GM12878 (cell line): Measurements from ENCODE around the gene S1PR1. TPM values are rescaled to one million over a fixed set of nuclear protein-coding genes. Genes with fewer than 3 reads are reported as not detected.

ENCODE experiments used
- ATAC-seq: fragments of 200-7000 bp; cut with Tn5 transposase; 3 replicates; pipeline ENCODE4 v1.9.1; 2020; ENCODE audit warnings: mild to moderate bottlenecking, moderate library complexity
- BruUV-seq: library from RNA; stranded (reverse); fragments of 400-500 nt; replicated peaks from 2 replicates; lab custom pipeline; 2021; lab: Mats Ljungman, UMichigan
- CTCF ChIA-PET: fragments of 300-600 bp; sonication (Branson Sonifier 250); formaldehyde crosslinking; extraction: SDS; loops from one replicate; lab custom pipeline; 2021; ENCODE audit warnings: inconsistent platforms; lab: Yijun Ruan, JAX
- POLR2A ChIA-PET: fragments of 350-600 bp; formaldehyde crosslinking; extraction: SDS; loops from one replicate; lab custom pipeline; 2021; ENCODE audit warnings: inconsistent platforms; lab: Charles Lee
- RAD21 ChIA-PET: fragments of 300-600 bp; sonication (Branson Sonifier 250); formaldehyde crosslinking; loops from one replicate; lab custom pipeline; 2023; ENCODE audit warnings: antibody characterized with exemption; ENCODE audit not compliant: unreplicated experiment; lab: Charles Lee
- SMC1A ChIA-PET: fragments of 300-600 bp; sonication (Branson Sonifier 250); formaldehyde crosslinking; loops from one replicate; lab custom pipeline; 2023; ENCODE audit not compliant: unreplicated experiment, uncharacterized antibody; lab: Charles Lee
- DNase-seq: peaks from one replicate; pipeline ENCODE4 v3.0.0-alpha.2; 2011; ENCODE audit warnings: low read depth, low spot score
- FAIRE-seq: peaks from 3 replicates; lab custom pipeline; 2011; peaks lifted over from hg19 to GRCh38; lab: Jason Lieb, UNC
- H2AFZ ChIP-seq: 2 replicates; pipeline ENCODE4 v1.6.0; 2011; ENCODE audit warnings: low read depth, low read length, control low read depth; ENCODE audit not compliant: control insufficient read depth
- H3K27ac ChIP-seq: 2 replicates; pipeline ENCODE4 v1.5.1; 2011; ENCODE audit warnings: control low read depth; ENCODE audit not compliant: control insufficient read depth, insufficient read depth
- H3K27me3 ChIP-seq, 2 experiments: replicated peaks in 1 of 2; 2 replicates each; pipeline versions ENCODE4 v1.6.0 to v1.6.1; 2011; ENCODE audit warnings: low read length in 1 of 2; ENCODE audit not compliant: control insufficient read depth in 2 of 2, insufficient read depth in 2 of 2
- H3K36me3 ChIP-seq, 2 experiments: 2 replicates each; pipeline ENCODE4 v1.5.1; 2011; ENCODE audit warnings: low read length in 1 of 2; ENCODE audit not compliant: control insufficient read depth in 2 of 2, insufficient read depth in 2 of 2
- H3K4me1 ChIP-seq: 2 replicates; pipeline ENCODE4 v1.6.1; 2011; ENCODE audit warnings: mild to moderate bottlenecking, low read length, moderate library complexity, mixed read lengths; ENCODE audit not compliant: control insufficient read depth, insufficient read depth
- H3K4me2 ChIP-seq: 2 replicates; pipeline ENCODE4 v1.6.0; 2011; ENCODE audit warnings: control low read depth; ENCODE audit not compliant: control insufficient read depth, insufficient read depth
- H3K4me3 ChIP-seq: fragments of 200-600 bp; sonication (generic); 2 replicates; pipeline ENCODE4 v1.5.1; 2016
- H3K79me2 ChIP-seq: 2 replicates; pipeline ENCODE4 v1.6.0; 2011; ENCODE audit warnings: low read length; ENCODE audit not compliant: control insufficient read depth, insufficient read depth
- H3K9ac ChIP-seq: 2 replicates; pipeline ENCODE4 v1.8.0; 2011; ENCODE audit warnings: low read length, control low read depth, mixed read lengths; ENCODE audit not compliant: control insufficient read depth, insufficient read depth
- H3K9me3 ChIP-seq: replicated peaks from 3 replicates; pipeline ENCODE4 v1.5.1; 2011; ENCODE audit warnings: mild to moderate bottlenecking, low read length; ENCODE audit not compliant: control insufficient read depth, insufficient read depth
- H4K20me1 ChIP-seq: 2 replicates; pipeline ENCODE4 v1.6.0; 2011; ENCODE audit not compliant: control insufficient read depth, insufficient read depth
- ATF7 ChIP-seq: fragments of 450-650 bp; IDR thresholded peaks from 2 replicates; pipeline ENCODE4 v1.6.1; 2016; ENCODE audit warnings: low read depth, mild to moderate bottlenecking
- BRCA1 ChIP-seq: IDR thresholded peaks from 2 replicates; pipeline ENCODE4 v1.6.1; 2011; ENCODE audit warnings: low read depth, low read length, improper control_type of control experiment
- EZH2 ChIP-seq: IDR thresholded peaks from 2 replicates; pipeline ENCODE4 v1.6.1; 2012; ENCODE audit warnings: low read depth, mild to moderate bottlenecking, control low read depth, inconsistent platforms, low read length, borderline replicate concordance; ENCODE audit not compliant: control insufficient read depth
- HDGF ChIP-seq: fragments of 450-650 bp; IDR thresholded peaks from 2 replicates; pipeline ENCODE4 v1.6.1; 2016; ENCODE audit warnings: antibody characterized with exemption
- KLF5 ChIP-seq: fragments of 450-650 bp; IDR thresholded peaks from 2 replicates; pipeline ENCODE4 v1.6.1; 2014; ENCODE audit warnings: mild to moderate bottlenecking; ENCODE audit not compliant: partially characterized antibody
- MYB ChIP-seq: fragments of 150-350 bp; IDR thresholded peaks from 2 replicates; pipeline ENCODE4 v1.6.1; 2014; ENCODE audit warnings: mild to moderate bottlenecking, low read depth, low read length, borderline replicate concordance
- NFYA ChIP-seq: IDR thresholded peaks from 2 replicates; pipeline ENCODE4 v1.6.1; 2011; ENCODE audit warnings: low read depth, mild to moderate bottlenecking, low read length, improper control_type of control experiment, borderline replicate concordance
- POLR2AphosphoS5 ChIP-seq: IDR thresholded peaks from 2 replicates; pipeline ENCODE4 v1.6.1; 2011; ENCODE audit warnings: mild to moderate bottlenecking, low read length, inconsistent platforms
- SIN3A ChIP-seq: IDR thresholded peaks from 2 replicates; pipeline ENCODE4 v1.6.1; 2012; ENCODE audit warnings: low read depth, low read length, improper control_type of control experiment
- TBL1XR1 ChIP-seq: IDR thresholded peaks from 2 replicates; pipeline ENCODE4 v1.6.1; 2012; ENCODE audit warnings: low read depth, low read length, improper control_type of control experiment
- WRNIP1 ChIP-seq: IDR thresholded peaks from 2 replicates; pipeline ENCODE4 v1.6.1; 2011; ENCODE audit warnings: low read depth, low read length, improper control_type of control experiment, borderline replicate concordance
- WGBS: methylation state at CpG from one replicate; pipeline ENCODE4 v1.1.6; 2016; ENCODE audit warnings: low lambda C conversion rate; ENCODE audit not compliant: insufficient replicate concordance, insufficient coverage; ENCODE audit errors: missing lambda C conversion rate; 5-methylcytosine and 5-hydroxymethylcytosine counted together
- in situ Hi-C: fragments of 300-500 bp; cut with MboI; formaldehyde crosslinking; loops from 9 replicates; pipeline ENCODE4 v1.14.3; 2018; ENCODE audit warnings: mixed read lengths
- intact Hi-C: fragments of 100-400 bp; cut with micrococcal nuclease; formaldehyde crosslinking; loops from one replicate; pipeline ENCODE4 v1.14.2; 2022; ENCODE audit not compliant: unreplicated experiment
- polyA plus RNA-seq, 11 experiments: library from polyadenylated mRNA; depleted of rRNA in 4 of 11; unstranded in 6 of 11; stranded (reverse) in 5 of 11; fragments of >200 nt; fragmentation: Nextera tagmentation in 4 of 11; fragmentation: Illumina TruSeq in 1 of 11; extraction: Ambion mirVana in 4 of 11; extraction: Trizol in 1 of 11; gene quantifications; 1 replicate in 1 of 11; 2 replicates in 10 of 11; pipeline versions ENCODE4 v1.2.1 to v1.2.3, GENCODE V29; 2011 to 2016; ENCODE audit warnings: inconsistent platforms in 2 of 11, missing spikeins in 2 of 11, low read depth in 1 of 11
- total RNA-seq, 4 experiments: library from RNA; depleted of rRNA in 3 of 4; stranded (reverse); fragments of >200 nt in 3 of 4; fragmentation: Illumina TruSeq in 1 of 4; extraction: Trizol in 1 of 4; gene quantifications; 2 replicates each; pipeline versions ENCODE4 v1.2.1 to v1.2.3, GENCODE V29; 2013 to 2021
- TF ChIP-seq, protein P1 (sequence below): IDR thresholded peaks from 2 replicates; pipeline ENCODE4 v1.6.1; 2012; ENCODE audit warnings: low read depth, low read length, improper control_type of control experiment
- TF ChIP-seq, protein P2 (sequence below): fragments of 450-650 bp; IDR thresholded peaks from 2 replicates; pipeline ENCODE4 v1.6.1; 2017; ENCODE audit warnings: mild to moderate bottlenecking
- TF ChIP-seq, protein P3 (sequence below): IDR thresholded peaks from 2 replicates; pipeline ENCODE4 v1.6.1; 2011; ENCODE audit warnings: borderline replicate concordance, low read depth, mild to moderate bottlenecking, moderate library complexity, mixed read lengths, low read length; ENCODE audit not compliant: insufficient read depth; ENCODE audit errors: extremely low read length

S1PR1 gene
- total and polyA plus RNA-seq, 10 of the 15 experiments (the other 5 are each of a cell fraction or from before 2014, with no cell fraction given) = 3.8 to 59.4 (median 30.7) TPM

- ChIA-PET CTCF (no interaction called here), SMC1A (no interaction called here), RAD21 (no interaction called here), POLR2A (no interaction called here)
- Histone ChIP-seq H3K4me1 (no peaks in the 10 kb centered on the region), H2AFZ (no peak overlapping the region), H3K36me3 (no peaks in the 10 kb centered on the region), H4K20me1 (no peaks in the 10 kb centered on the region), H3K4me2 (no peak overlapping the region), H3K9me3 (no peaks in the 10 kb centered on the region; the same call in 2 of the 3 replicates), H3K4me3 (no peak overlapping the region), H3K9ac (no peak overlapping the region), H3K79me2 (no peaks in the 10 kb centered on the region), H3K27ac (no peak overlapping the region), H3K27me3 (no peaks in the 10 kb centered on the region)
- FAIRE-seq = no peak
- in situ Hi-C loops (no loop called here), intact Hi-C loops (no loop called here)
- DNase-seq = no peak
- ATAC-seq = no peak
- BruUV-seq = no TSS peak
- TF ChIP-seq, protein P1, sequence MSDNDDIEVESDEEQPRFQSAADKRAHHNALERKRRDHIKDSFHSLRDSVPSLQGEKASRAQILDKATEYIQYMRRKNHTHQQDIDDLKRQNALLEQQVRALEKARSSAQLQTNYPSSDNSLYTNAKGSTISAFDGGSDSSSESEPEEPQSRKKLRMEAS = no peak
- TF ChIP-seq NFYA = no peak
- TF ChIP-seq ATF7 = no peak
- no peak for TF ChIP-seq SIN3A
- no peak for TF ChIP-seq WRNIP1
- 71% methylated on average over 2 of the region's 2 CpGs for WGBS
Measured at GRCh38 chr1:101207891-101208290, 28.9 kb upstream of the S1PR1 start.

DNA sequence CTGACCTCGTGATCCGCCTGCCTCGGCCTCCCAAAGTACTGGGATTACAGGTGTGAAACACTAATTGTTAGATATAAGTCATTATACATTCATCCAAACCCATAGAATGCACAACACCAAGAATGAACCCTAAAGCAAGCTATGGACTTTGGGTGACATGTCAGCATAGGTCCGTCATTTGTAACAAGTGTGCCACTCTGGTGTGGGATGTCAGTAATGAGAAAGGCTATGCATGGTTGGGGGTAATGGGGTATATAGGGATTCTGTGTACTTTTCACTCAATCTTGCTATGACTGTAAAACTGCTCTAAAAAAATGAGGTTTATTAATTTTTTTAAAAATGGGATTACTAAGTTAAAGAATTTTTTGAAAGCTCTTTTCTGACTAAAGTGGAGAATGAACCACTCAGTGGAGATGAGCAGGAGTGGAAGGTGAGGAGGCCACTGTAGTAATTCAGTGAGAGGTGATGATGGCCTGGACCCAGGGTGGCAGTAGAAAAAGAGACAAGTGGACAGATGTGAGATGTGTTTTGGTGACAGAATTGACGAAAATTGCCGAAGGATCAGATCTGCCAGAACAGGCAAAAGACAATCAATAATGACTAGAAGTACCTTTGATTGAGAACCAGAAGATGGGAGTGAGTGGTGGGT lies 21.3 kb upstream of the S1PR1 start:
- RAD21 ChIA-PET = no interaction called here
- no peak for ATAC-seq
- no peak overlapping the region for H2AFZ ChIP-seq
- no peak for DNase-seq
- no peaks in the 10 kb centered on the region for H3K27me3 ChIP-seq
- no peaks in the 10 kb centered on the region for H3K36me3 ChIP-seq
- intact Hi-C loops = no loop called here
- POLR2A ChIA-PET = no interaction called here
- no peaks in the 10 kb centered on the region for H3K4me1 ChIP-seq
- WGBS = 44% methylated on average over 6 of the region's 6 CpGs
- no peak overlapping the region for H3K9ac ChIP-seq
- CTCF ChIA-PET = no interaction called here
- no peak for FAIRE-seq
- no peaks in the 10 kb centered on the region for H3K79me2 ChIP-seq
- H3K4me3 ChIP-seq = no peak overlapping the region
- no peaks in the 10 kb centered on the region for H4K20me1 ChIP-seq
- in situ Hi-C loops = no loop called here
- no TSS peak for BruUV-seq
- SMC1A ChIA-PET = interaction anchor here (0.8 to 1.0 kb wide), 2 partner anchors 15 to 74 kb away, joined by 3 read pairs; no protein-coding TSS in a partner anchor
- H3K4me2 ChIP-seq = no peak overlapping the region
- H3K27ac ChIP-seq = no peak overlapping the region
- H3K9me3 ChIP-seq = no peaks in the 10 kb centered on the region; the same call in 2 of the 3 replicates
- TF ChIP-seq, protein P2, sequence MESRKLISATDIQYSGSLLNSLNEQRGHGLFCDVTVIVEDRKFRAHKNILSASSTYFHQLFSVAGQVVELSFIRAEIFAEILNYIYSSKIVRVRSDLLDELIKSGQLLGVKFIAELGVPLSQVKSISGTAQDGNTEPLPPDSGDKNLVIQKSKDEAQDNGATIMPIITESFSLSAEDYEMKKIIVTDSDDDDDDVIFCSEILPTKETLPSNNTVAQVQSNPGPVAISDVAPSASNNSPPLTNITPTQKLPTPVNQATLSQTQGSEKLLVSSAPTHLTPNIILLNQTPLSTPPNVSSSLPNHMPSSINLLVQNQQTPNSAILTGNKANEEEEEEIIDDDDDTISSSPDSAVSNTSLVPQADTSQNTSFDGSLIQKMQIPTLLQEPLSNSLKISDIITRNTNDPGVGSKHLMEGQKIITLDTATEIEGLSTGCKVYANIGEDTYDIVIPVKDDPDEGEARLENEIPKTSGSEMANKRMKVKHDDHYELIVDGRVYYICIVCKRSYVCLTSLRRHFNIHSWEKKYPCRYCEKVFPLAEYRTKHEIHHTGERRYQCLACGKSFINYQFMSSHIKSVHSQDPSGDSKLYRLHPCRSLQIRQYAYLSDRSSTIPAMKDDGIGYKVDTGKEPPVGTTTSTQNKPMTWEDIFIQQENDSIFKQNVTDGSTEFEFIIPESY = no peak
- TF ChIP-seq EZH2 = no peak
- no peak for TF ChIP-seq POLR2AphosphoS5
- TF ChIP-seq HDGF = no peak
- no peak for TF ChIP-seq MYB
- no peak for TF ChIP-seq BRCA1
- TF ChIP-seq, protein P3, sequence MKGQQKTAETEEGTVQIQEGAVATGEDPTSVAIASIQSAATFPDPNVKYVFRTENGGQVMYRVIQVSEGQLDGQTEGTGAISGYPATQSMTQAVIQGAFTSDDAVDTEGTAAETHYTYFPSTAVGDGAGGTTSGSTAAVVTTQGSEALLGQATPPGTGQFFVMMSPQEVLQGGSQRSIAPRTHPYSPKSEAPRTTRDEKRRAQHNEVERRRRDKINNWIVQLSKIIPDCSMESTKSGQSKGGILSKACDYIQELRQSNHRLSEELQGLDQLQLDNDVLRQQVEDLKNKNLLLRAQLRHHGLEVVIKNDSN = no peak
- TF ChIP-seq KLF5 = no peak
- no peak for TF ChIP-seq TBL1XR1
